Measurements from ENCODE around the gene ARHGAP22.

The ARHGAP22 gene

GRCh38 chr10:48412081-48412480, 192.8 kb downstream of the ARHGAP22 start:
- no peak for DNase-seq

GRCh38 chr10:48411510-48411909, 193.4 kb downstream of the ARHGAP22 start:
- no peak for DNase-seq

GRCh38 chr10:48410503-48410902, 194.4 kb downstream of the ARHGAP22 start:
- no peak for DNase-seq

GRCh38 chr10:48406658-48407057, 198.2 kb downstream of the ARHGAP22 start:
- DNase-seq, result no peak

- DNase-seq, result no peak
These were observed 198.7 kb downstream of the ARHGAP22 start for GRCh38 chr10:48406204-48406603.

- DNase-seq, result no peak
These were observed 200.2 kb downstream of the ARHGAP22 start for GRCh38 chr10:48404646-48405045.

GRCh38 chr10:48400850-48401220, 204.0 kb downstream of the ARHGAP22 start:
- peak in 1 of 5 experiments; percentile 20 for DNase-seq

- DNase-seq, result no peak
These were observed 204.6 kb downstream of the ARHGAP22 start for GRCh38 chr10:48400129-48400849.

- DNase-seq, result no peak
These were observed 205.3 kb downstream of the ARHGAP22 start for GRCh38 chr10:48399551-48399950.

GRCh38 chr10:48399056-48399541, 205.8 kb downstream of the ARHGAP22 start:
- peak in 1 of 5 experiments; percentile 18 for DNase-seq

GRCh38 chr10:48398261-48398660, 206.6 kb downstream of the ARHGAP22 start:
- DNase-seq, result no peak

All from T-helper 2 cell (primary cell).